Astrocyte (in vitro differentiated cells and primary cell): Measurements from ENCODE around the gene MPRIP. TPM values are rescaled to one million over a fixed set of nuclear protein-coding genes. Genes with fewer than 3 reads are reported as not detected.

Experiments
- DNase-seq: peaks from one replicate; pipeline ENCODE4 v3.0.0-alpha.2; 2010; ENCODE audit warnings: low read depth
- FAIRE-seq: peaks from 2 replicates; lab custom pipeline; 2011; peaks lifted over from hg19 to GRCh38; lab: Jason Lieb, UNC
- H2AFZ ChIP-seq: 2 replicates; pipeline ENCODE4 v1.6.0; 2012; ENCODE audit warnings: low read depth, low read length, inconsistent platforms
- H3K27ac ChIP-seq: 2 replicates; pipeline ENCODE4 v1.5.1; 2011; ENCODE audit warnings: low read depth, low read length, inconsistent platforms
- H3K27me3 ChIP-seq: 2 replicates; pipeline ENCODE4 v1.6.0; 2011; ENCODE audit warnings: low read length, inconsistent platforms; ENCODE audit not compliant: insufficient read depth
- H3K36me3 ChIP-seq: 2 replicates; pipeline ENCODE4 v1.5.1; 2011; ENCODE audit warnings: low read length, inconsistent platforms; ENCODE audit not compliant: insufficient read depth
- H3K4me1 ChIP-seq: 2 replicates; pipeline ENCODE4 v1.5.1; 2011; ENCODE audit warnings: low read length, inconsistent platforms; ENCODE audit not compliant: insufficient read depth
- H3K4me2 ChIP-seq: 2 replicates; pipeline ENCODE4 v1.6.0; 2012; ENCODE audit warnings: low read length, inconsistent platforms
- H3K4me3 ChIP-seq: 2 replicates; pipeline ENCODE4 v1.5.1; 2011; ENCODE audit warnings: low read depth, mild to moderate bottlenecking, low read length, inconsistent platforms; ENCODE audit not compliant: insufficient read depth
- H3K79me2 ChIP-seq: 2 replicates; pipeline ENCODE4 v1.6.0; 2012; ENCODE audit warnings: mild to moderate bottlenecking, low read length, inconsistent platforms; ENCODE audit not compliant: insufficient read depth
- H3K9ac ChIP-seq: 2 replicates; pipeline ENCODE4 v1.6.0; 2012; ENCODE audit warnings: mild to moderate bottlenecking, low read length, inconsistent platforms
- H3K9me3 ChIP-seq: 2 replicates; pipeline ENCODE4 v1.5.1; 2012; ENCODE audit warnings: low read depth, mild to moderate bottlenecking, low read length, inconsistent platforms; ENCODE audit not compliant: insufficient read depth
- H4K20me1 ChIP-seq: 2 replicates; pipeline ENCODE4 v1.6.0; 2012; ENCODE audit warnings: low read length, inconsistent platforms; ENCODE audit not compliant: insufficient read depth
- H3K27ac Mint-ChIP-seq: one replicate; pipeline ENCODE4 v1.8.0; 2021; ENCODE audit warnings: mild to moderate bottlenecking, mixed read lengths; ENCODE audit not compliant: unreplicated experiment
- H3K27me3 Mint-ChIP-seq: one replicate; pipeline ENCODE4 v1.8.0; 2021; ENCODE audit warnings: low read depth, mixed read lengths; ENCODE audit not compliant: unreplicated experiment
- H3K36me3 Mint-ChIP-seq: one replicate; pipeline ENCODE4 v1.8.0; 2021; ENCODE audit warnings: low read depth, mixed read lengths; ENCODE audit not compliant: unreplicated experiment
- H3K4me1 Mint-ChIP-seq: one replicate; pipeline ENCODE4 v1.8.0; 2021; ENCODE audit warnings: low read depth, mixed read lengths; ENCODE audit not compliant: unreplicated experiment
- H3K4me3 Mint-ChIP-seq: one replicate; pipeline ENCODE4 v1.8.0; 2021; ENCODE audit warnings: mild to moderate bottlenecking, moderate library complexity, mixed read lengths; ENCODE audit not compliant: unreplicated experiment
- H3K9me3 Mint-ChIP-seq: one replicate; pipeline ENCODE4 v1.8.0; 2021; ENCODE audit warnings: mild to moderate bottlenecking, mixed read lengths; ENCODE audit not compliant: unreplicated experiment
- EZH2 ChIP-seq: IDR thresholded peaks from 2 replicates; pipeline ENCODE4 v1.6.1; 2012; ENCODE audit warnings: mild to moderate bottlenecking, low read length, inconsistent platforms; ENCODE audit not compliant: insufficient read depth
- total RNA-seq: library from RNA; stranded (reverse); gene quantifications from 2 replicates; pipeline ENCODE4 v1.2.1, GENCODE V29; 2021
- TF ChIP-seq, protein P1 (sequence below): IDR thresholded peaks from 2 replicates; pipeline ENCODE4 v1.5.1; 2011; ENCODE audit warnings: low read depth, mild to moderate bottlenecking, inconsistent platforms, low read length, moderate library complexity; ENCODE audit not compliant: insufficient read depth

The MPRIP gene
- total RNA-seq, 1 donor from 2014 or later = 176 TPM

DNA sequence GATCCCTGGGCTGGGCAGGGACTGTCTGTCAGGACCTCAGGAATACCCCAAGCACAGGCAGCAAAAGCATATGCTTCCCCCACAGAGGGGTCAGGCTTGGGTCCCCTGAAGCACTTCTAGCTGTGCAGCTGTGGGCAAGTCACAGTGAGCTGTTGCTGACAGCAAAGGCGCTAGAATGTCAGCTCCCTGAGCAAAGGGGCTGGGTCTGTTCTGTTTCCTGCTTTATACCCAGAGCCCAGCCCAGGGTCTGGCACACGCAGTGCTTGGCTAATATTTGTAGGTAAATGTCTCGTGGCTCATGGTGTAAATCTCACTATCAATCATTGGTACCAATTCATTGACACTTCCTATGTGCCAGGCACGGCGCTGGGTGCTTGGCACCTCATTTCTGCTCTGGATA, 16.6 kb upstream of the MPRIP start:
- TF ChIP-seq, protein P1, sequence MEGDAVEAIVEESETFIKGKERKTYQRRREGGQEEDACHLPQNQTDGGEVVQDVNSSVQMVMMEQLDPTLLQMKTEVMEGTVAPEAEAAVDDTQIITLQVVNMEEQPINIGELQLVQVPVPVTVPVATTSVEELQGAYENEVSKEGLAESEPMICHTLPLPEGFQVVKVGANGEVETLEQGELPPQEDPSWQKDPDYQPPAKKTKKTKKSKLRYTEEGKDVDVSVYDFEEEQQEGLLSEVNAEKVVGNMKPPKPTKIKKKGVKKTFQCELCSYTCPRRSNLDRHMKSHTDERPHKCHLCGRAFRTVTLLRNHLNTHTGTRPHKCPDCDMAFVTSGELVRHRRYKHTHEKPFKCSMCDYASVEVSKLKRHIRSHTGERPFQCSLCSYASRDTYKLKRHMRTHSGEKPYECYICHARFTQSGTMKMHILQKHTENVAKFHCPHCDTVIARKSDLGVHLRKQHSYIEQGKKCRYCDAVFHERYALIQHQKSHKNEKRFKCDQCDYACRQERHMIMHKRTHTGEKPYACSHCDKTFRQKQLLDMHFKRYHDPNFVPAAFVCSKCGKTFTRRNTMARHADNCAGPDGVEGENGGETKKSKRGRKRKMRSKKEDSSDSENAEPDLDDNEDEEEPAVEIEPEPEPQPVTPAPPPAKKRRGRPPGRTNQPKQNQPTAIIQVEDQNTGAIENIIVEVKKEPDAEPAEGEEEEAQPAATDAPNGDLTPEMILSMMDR = no peak
- TF ChIP-seq EZH2 = no peak
- peaks cover 2% of the 10 kb centered on the region for H3K27me3 Mint-ChIP-seq
- H3K9me3 Mint-ChIP-seq = no peaks in the 10 kb centered on the region
- H3K79me2 ChIP-seq = no peaks in the 10 kb centered on the region
- no peak overlapping the region for H3K4me3 ChIP-seq
- no peaks in the 10 kb centered on the region for H3K27me3 ChIP-seq
- FAIRE-seq (no peak), DNase-seq (no peak)
- H3K4me1 Mint-ChIP-seq = peaks cover 19% of the 10 kb centered on the region
- no peak overlapping the region for H3K9ac ChIP-seq
- no peak overlapping the region for H3K27ac ChIP-seq
- no peak overlapping the region for H3K4me2 ChIP-seq
- no peak overlapping the region for H3K4me3 Mint-ChIP-seq
- H3K36me3 ChIP-seq = no peaks in the 10 kb centered on the region
- no peaks in the 10 kb centered on the region for H3K9me3 ChIP-seq
- H3K36me3 Mint-ChIP-seq = no peaks in the 10 kb centered on the region
- no peaks in the 10 kb centered on the region for H4K20me1 ChIP-seq
- H2AFZ ChIP-seq = no peak overlapping the region
- peaks cover 31% of the 10 kb centered on the region for H3K4me1 ChIP-seq
- no peak overlapping the region for H3K27ac Mint-ChIP-seq

DNA sequence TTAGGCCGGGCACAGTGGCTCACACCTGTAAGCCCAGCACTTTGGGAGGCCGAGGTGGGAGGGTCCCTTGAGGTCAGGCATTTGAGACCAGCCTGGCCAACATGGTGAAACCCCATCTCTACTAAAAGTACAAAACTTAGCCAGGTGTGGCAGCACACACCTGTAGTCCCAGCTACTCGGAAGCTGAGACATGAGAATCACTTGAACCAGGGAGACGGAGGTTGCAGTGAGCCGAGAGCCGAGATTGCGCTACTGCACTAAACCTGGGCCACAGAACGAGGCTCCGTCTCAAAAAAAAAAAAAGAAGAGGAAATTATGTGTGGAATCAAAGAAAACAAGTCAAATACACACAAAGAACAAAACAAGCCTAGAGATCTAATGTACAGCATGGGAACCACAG, 16.1 kb upstream of the MPRIP start:
- Mint-ChIP-seq H3K27me3 (peaks cover 2% of the 10 kb centered on the region), H3K27ac (no peak overlapping the region)
- no peak overlapping the region for H3K9ac ChIP-seq

DNA sequence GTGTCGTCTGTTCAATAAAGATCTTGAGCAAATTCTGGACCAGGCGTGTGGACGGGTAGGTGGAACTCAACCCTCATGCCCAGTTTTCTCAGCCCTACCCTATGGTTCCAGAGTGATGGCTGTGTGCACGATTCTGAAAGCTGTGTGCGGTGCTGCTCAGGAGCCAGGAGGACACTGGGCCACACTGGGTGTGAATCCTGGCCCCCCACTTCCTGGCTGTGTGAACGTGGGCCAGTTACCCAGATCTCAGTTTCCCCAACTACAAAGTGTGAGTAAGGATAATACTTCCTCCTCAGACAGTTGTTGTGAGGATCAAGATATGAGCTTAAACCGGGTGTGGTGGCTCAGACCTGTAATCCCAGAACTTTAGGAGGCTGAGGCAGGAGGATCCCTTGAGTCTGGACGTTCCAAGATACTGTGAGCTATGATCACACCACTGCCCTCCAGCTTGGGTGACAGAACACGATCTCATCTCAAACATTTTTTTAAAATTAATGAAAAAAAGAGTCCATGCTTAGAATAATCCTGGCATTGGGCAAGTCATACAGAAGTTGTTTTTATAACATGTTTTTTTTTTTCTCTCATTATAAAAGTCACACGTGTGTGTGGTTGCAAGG, 14.7 kb upstream of the MPRIP start:
- no peak overlapping the region for H3K27ac Mint-ChIP-seq
- FAIRE-seq = no peak

More for the DNA sequence above, 16.1 kb upstream of the MPRIP start:
- no peaks in the 10 kb centered on the region for H3K79me2 ChIP-seq
- no peaks in the 10 kb centered on the region for H3K9me3 ChIP-seq
- no peak overlapping the region for H3K4me3 Mint-ChIP-seq
- H4K20me1 ChIP-seq = no peaks in the 10 kb centered on the region
- H3K36me3 ChIP-seq = no peaks in the 10 kb centered on the region
- no peaks in the 10 kb centered on the region for H3K9me3 Mint-ChIP-seq
- H3K36me3 Mint-ChIP-seq = no peaks in the 10 kb centered on the region
- no peak overlapping the region for H3K4me2 ChIP-seq
- DNase-seq = no peak
- peaks cover 31% of the 10 kb centered on the region for H3K4me1 ChIP-seq
- TF ChIP-seq EZH2 = no peak
- TF ChIP-seq, protein P1 = no peak
- H3K27ac ChIP-seq = no peak overlapping the region
- H3K4me3 ChIP-seq = no peak overlapping the region
- no peaks in the 10 kb centered on the region for H3K27me3 ChIP-seq
- H3K4me1 Mint-ChIP-seq = peaks cover 19% of the 10 kb centered on the region
- H2AFZ ChIP-seq = no peak overlapping the region
- FAIRE-seq = no peak

More for the DNA sequence above, 14.7 kb upstream of the MPRIP start:
- Mint-ChIP-seq H3K27me3 (peaks cover 2% of the 10 kb centered on the region), H3K36me3 (no peaks in the 10 kb centered on the region), H3K4me3 (no peak overlapping the region), H3K4me1 (peaks cover 27% of the 10 kb centered on the region), H3K9me3 (no peaks in the 10 kb centered on the region)
- Histone ChIP-seq H3K36me3 (no peaks in the 10 kb centered on the region), H3K79me2 (no peaks in the 10 kb centered on the region), H3K27me3 (no peaks in the 10 kb centered on the region), H2AFZ (no peak overlapping the region), H3K27ac (no peak overlapping the region), H3K4me2 (no peak overlapping the region), H3K4me3 (no peak overlapping the region), H3K4me1 (peaks cover 37% of the 10 kb centered on the region), H3K9me3 (no peaks in the 10 kb centered on the region), H3K9ac (no peak overlapping the region), H4K20me1 (no peaks in the 10 kb centered on the region)
- no peak for DNase-seq
- TF ChIP-seq, protein P1 = no peak
- TF ChIP-seq EZH2 = no peak
